IMR-90 (cell line): ENCODE results near the gene TAPT1. TPM values are rescaled to one million over a fixed set of nuclear protein-coding genes. Genes with fewer than 3 reads are reported as not detected.

Source experiments
- ATAC-seq: fragments of 200-7000 bp; cut with Tn5 transposase; 2 replicates; pipeline ENCODE4 v1.9.1; 2020; ENCODE audit warnings: low read depth, mild to moderate bottlenecking, moderate library complexity
- BruUV-seq: library from RNA; stranded (reverse); fragments of 400-500 nt; replicated peaks from 2 replicates; lab custom pipeline; 2021; lab: Mats Ljungman, UMichigan
- CTCF ChIA-PET: fragments of 300-600 bp; formaldehyde crosslinking; extraction: SDS; loops from one replicate; lab custom pipeline; 2021; ENCODE audit warnings: antibody characterized with exemption; lab: Yijun Ruan, JAX
- POLR2A ChIA-PET: fragments of 300-600 bp; sonication (Branson Sonifier 250); formaldehyde crosslinking; loops from one replicate; lab custom pipeline; 2022; ENCODE audit warnings: antibody characterized with exemption; ENCODE audit not compliant: unreplicated experiment; lab: Charles Lee
- DNase-seq: peaks from one replicate; pipeline ENCODE4 v3.0.0; 2013
- H2AFZ ChIP-seq: replicated peaks from 2 replicates; pipeline ENCODE3; 2013; ENCODE audit warnings: low read length, mild to moderate bottlenecking; ENCODE audit not compliant: poor library complexity
- H2AK5ac ChIP-seq: 2 replicates; pipeline ENCODE4 v1.6.1; 2013; ENCODE audit warnings: low read depth, low read length, inconsistent platforms
- H2AK9ac ChIP-seq: replicated peaks from 2 replicates; pipeline ENCODE3; 2013; ENCODE audit warnings: mild to moderate bottlenecking, low read depth, low read length, moderate library complexity; ENCODE audit not compliant: poor library complexity
- H2BK120ac ChIP-seq: 2 replicates; pipeline ENCODE4 v1.6.1; 2013; ENCODE audit warnings: low read depth, low read length, inconsistent platforms
- H2BK15ac ChIP-seq: 3 replicates; pipeline ENCODE4 v1.6.1; 2013; ENCODE audit warnings: low read depth, low read length, inconsistent platforms
- H2BK20ac ChIP-seq: 2 replicates; pipeline ENCODE4 v1.6.1; 2013; ENCODE audit warnings: low read depth, mild to moderate bottlenecking, inconsistent platforms, low read length, moderate library complexity
- H2BK5ac ChIP-seq: 2 replicates; pipeline ENCODE4 v1.6.1; 2013; ENCODE audit warnings: mild to moderate bottlenecking, low read depth, low read length, inconsistent platforms; ENCODE audit not compliant: poor library complexity, severe bottlenecking
- H3K14ac ChIP-seq: replicated peaks from 2 replicates; pipeline ENCODE4 v1.6.1; 2013; ENCODE audit warnings: low read depth, low read length, inconsistent platforms
- H3K18ac ChIP-seq: 2 replicates; pipeline ENCODE4 v1.6.1; 2013; ENCODE audit warnings: low read depth, low read length, control low read depth
- H3K23ac ChIP-seq: 2 replicates; pipeline ENCODE4 v1.6.1; 2013; ENCODE audit warnings: low read depth, low read length, inconsistent platforms
- H3K27ac ChIP-seq: 2 replicates; pipeline ENCODE4 v1.5.1; 2013; ENCODE audit warnings: mild to moderate bottlenecking, control low read depth, low read length; ENCODE audit not compliant: insufficient read depth
- H3K27me3 ChIP-seq: 2 replicates; pipeline ENCODE4 v1.6.1; 2013; ENCODE audit warnings: low read length; ENCODE audit not compliant: control insufficient read depth, insufficient read depth
- H3K36me3 ChIP-seq: 2 replicates; pipeline ENCODE4 v1.6.1; 2013; ENCODE audit warnings: low read length, mixed read lengths; ENCODE audit not compliant: control insufficient read depth, insufficient read depth
- H3K4ac ChIP-seq: 2 replicates; pipeline ENCODE4 v1.6.1; 2013; ENCODE audit warnings: low read depth, low read length, inconsistent platforms
- H3K4me1 ChIP-seq: 2 replicates; pipeline ENCODE4 v1.6.1; 2013; ENCODE audit warnings: low read length, mixed read lengths; ENCODE audit not compliant: control insufficient read depth, insufficient read depth
- H3K4me2 ChIP-seq: 2 replicates; pipeline ENCODE4 v1.6.1; 2013; ENCODE audit warnings: low read depth, mild to moderate bottlenecking, control low read depth, low read length, moderate library complexity
- H3K4me3 ChIP-seq: 2 replicates; pipeline ENCODE4 v1.5.1; 2013; ENCODE audit warnings: low read depth, mild to moderate bottlenecking, control low read depth, low read length, moderate library complexity; ENCODE audit not compliant: insufficient read depth
- H3K56ac ChIP-seq: 2 replicates; pipeline ENCODE4 v1.6.1; 2013; ENCODE audit warnings: low read length, inconsistent platforms; ENCODE audit not compliant: insufficient read depth; ENCODE audit errors: extremely low read depth
- H3K79me1 ChIP-seq, 2 experiments: 2 replicates each; pipeline ENCODE4 v1.6.1; 2013; ENCODE audit warnings: low read length in 2 of 2, inconsistent platforms in 1 of 2, low read depth in 1 of 2
- H3K9ac ChIP-seq: 2 replicates; pipeline ENCODE4 v1.6.1; 2013; ENCODE audit warnings: low read depth, low read length, control low read depth
- H3K9me1 ChIP-seq: 2 replicates; pipeline ENCODE4 v1.6.1; 2013; ENCODE audit warnings: low read length, inconsistent platforms; ENCODE audit not compliant: insufficient read depth
- H3K9me3 ChIP-seq: 2 replicates; pipeline ENCODE4 v1.6.1; 2013; ENCODE audit warnings: low read length; ENCODE audit not compliant: control insufficient read depth, insufficient read depth
- H4K20me1 ChIP-seq: 2 replicates; pipeline ENCODE4 v1.6.1; 2013; ENCODE audit warnings: low read length, inconsistent platforms; ENCODE audit not compliant: insufficient read depth
- H4K5ac ChIP-seq: 2 replicates; pipeline ENCODE4 v1.6.1; 2013; ENCODE audit warnings: mild to moderate bottlenecking, low read depth, low read length, control low read depth
- H4K8ac ChIP-seq, 2 experiments: 2 replicates each; pipeline ENCODE4 v1.6.1; 2013; ENCODE audit warnings: low read depth in 2 of 2, low read length in 2 of 2, control low read depth in 1 of 2, inconsistent platforms in 1 of 2
- H4K91ac ChIP-seq: 2 replicates; pipeline ENCODE4 v1.6.1; 2013; ENCODE audit warnings: low read depth, low read length, inconsistent platforms; ENCODE audit not compliant: insufficient read depth
- CHD1 ChIP-seq: IDR thresholded peaks from 2 replicates; pipeline ENCODE4 v1.6.1; 2012; ENCODE audit warnings: low read depth, low read length, improper control_type of control experiment
- WGBS, 2 experiments: methylation state at CpG; one replicate each; pipeline versions ENCODE4 v1.1.5 to v1.1.7; 2013; ENCODE audit warnings: missing lambda C conversion rate in 2 of 2; ENCODE audit not compliant: insufficient read length in 1 of 2; ENCODE audit errors: extremely low coverage in 2 of 2; 5-methylcytosine and 5-hydroxymethylcytosine counted together
- dilution Hi-C: fragments of 300-500 bp; cut with HindIII; formaldehyde crosslinking; loops from one replicate; pipeline ENCODE4 v1.14.3; 2018; ENCODE audit warnings: low sequenced_read_pairs; ENCODE audit not compliant: unreplicated experiment
- in situ Hi-C: fragments of 300-500 bp; cut with MboI; formaldehyde crosslinking; loops from 3 replicates; pipeline ENCODE4 v1.14.3; 2019; ENCODE audit warnings: low sequenced_read_pairs, inconsistent platforms, mixed read lengths
- intact Hi-C: fragments of 100-400 bp; cut with micrococcal nuclease; formaldehyde crosslinking; loops from 2 replicates; pipeline ENCODE4 v1.10.0; 2022
- polyA plus RNA-seq, 3 experiments: library from polyadenylated mRNA; depleted of rRNA; stranded (reverse); fragments of >200 nt; gene quantifications; 2 replicates each; pipeline ENCODE4 v1.2.3, GENCODE V29; 2012; ENCODE audit warnings: low replicate concordance in 1 of 3
- total RNA-seq: library from RNA; depleted of rRNA; stranded (reverse); fragments of >200 nt; gene quantifications from 2 replicates; pipeline ENCODE4 v1.2.3, GENCODE V29; 2012
- TF ChIP-seq, protein P1 (sequence below): fragments of 150-350 bp; IDR thresholded peaks from 2 replicates; pipeline ENCODE4 v1.6.1; 2017; ENCODE audit warnings: mild to moderate bottlenecking, antibody characterized with exemption, low read length, low read depth

TAPT1 gene
- total and polyA plus RNA-seq, 2 of the 4 experiments (the other 2 are of a cell fraction), result 5.6 to 12.2 TPM

DNA sequence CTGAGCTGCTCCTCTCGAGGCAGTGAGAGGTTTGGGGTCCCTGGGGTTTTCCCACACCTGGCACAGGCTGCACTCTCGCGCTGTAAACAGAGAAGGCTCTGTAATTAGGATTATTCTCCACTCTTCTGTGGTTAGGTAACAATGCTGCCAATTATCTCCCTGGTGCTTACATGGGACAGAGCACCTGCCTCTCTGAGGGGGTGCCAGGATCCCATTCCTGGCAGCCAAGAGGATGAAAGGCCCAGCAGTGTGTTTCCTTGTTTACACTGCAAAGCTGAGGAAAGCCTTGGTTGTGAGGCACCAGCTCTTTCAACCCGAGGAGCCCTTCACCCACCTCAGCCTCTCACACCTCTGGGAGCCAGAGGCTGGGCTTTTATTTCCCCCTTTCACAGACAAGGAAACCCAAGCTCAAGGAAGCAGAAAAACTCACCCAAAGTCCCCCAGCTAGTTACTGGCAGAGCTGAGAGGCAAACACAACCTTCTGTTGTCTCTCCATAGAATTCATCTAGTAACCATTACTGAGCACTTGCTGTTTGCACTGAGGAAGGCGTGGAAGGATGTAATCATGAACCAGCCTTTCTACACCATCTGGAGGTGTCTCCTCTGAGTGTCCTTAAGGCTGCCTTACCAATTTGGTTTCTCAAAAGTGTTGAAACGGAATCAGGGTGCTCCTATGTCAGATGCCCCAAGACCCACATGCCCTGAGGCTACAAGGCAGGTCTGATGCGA lies 102.8 kb downstream of the TAPT1 start:
- H3K4me3 ChIP-seq, result no peak overlapping the region
- H3K4ac ChIP-seq, result no peak overlapping the region
- dilution Hi-C loops, result no loop called here
- no peaks in the 10 kb centered on the region for H3K36me3 ChIP-seq
- peaks cover 41% of the 10 kb centered on the region for H3K27me3 ChIP-seq
- in situ Hi-C loops, result no loop called here
- H3K18ac ChIP-seq, result no peak overlapping the region
- no peaks in the 10 kb centered on the region for H3K79me1 ChIP-seq
- no peaks in the 10 kb centered on the region for H3K4me1 ChIP-seq
- H4K91ac ChIP-seq, result no peak overlapping the region
- no peak overlapping the region for H2AK5ac ChIP-seq
- H2AK9ac ChIP-seq, result no peak overlapping the region
- no TSS peak for BruUV-seq
- no peak for ATAC-seq
- ChIA-PET POLR2A (no interaction called here), CTCF (no interaction called here)
- H2AFZ ChIP-seq, result no peak overlapping the region
- no peak overlapping the region for H2BK5ac ChIP-seq
- no peak overlapping the region for H2BK15ac ChIP-seq
- H3K9ac ChIP-seq, result no peak overlapping the region
- WGBS, 2 experiments, result 52% methylated on average over 2 of the region's 7 CpGs; no CpG with 5 or more reads in 1 of the 2 experiments
- no peaks in the 10 kb centered on the region for H4K20me1 ChIP-seq
- H4K5ac ChIP-seq, result no peak overlapping the region
- no peak overlapping the region for H3K14ac ChIP-seq
- H3K9me1 ChIP-seq, result no peaks in the 10 kb centered on the region
- H3K27ac ChIP-seq, result no peak overlapping the region
- no peaks in the 10 kb centered on the region for H3K9me3 ChIP-seq
- intact Hi-C loops, result no loop called here
- DNase-seq, result no peak
- H3K4me2 ChIP-seq, result no peak overlapping the region
- H2BK20ac ChIP-seq, result no peak overlapping the region
- H2BK120ac ChIP-seq, result no peak overlapping the region
- no peak overlapping the region for H3K56ac ChIP-seq
- TF ChIP-seq, protein P1, sequence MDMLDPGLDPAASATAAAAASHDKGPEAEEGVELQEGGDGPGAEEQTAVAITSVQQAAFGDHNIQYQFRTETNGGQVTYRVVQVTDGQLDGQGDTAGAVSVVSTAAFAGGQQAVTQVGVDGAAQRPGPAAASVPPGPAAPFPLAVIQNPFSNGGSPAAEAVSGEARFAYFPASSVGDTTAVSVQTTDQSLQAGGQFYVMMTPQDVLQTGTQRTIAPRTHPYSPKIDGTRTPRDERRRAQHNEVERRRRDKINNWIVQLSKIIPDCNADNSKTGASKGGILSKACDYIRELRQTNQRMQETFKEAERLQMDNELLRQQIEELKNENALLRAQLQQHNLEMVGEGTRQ, result no peak
- no peak for TF ChIP-seq CHD1
- no peak overlapping the region for H3K23ac ChIP-seq
- H4K8ac ChIP-seq, result no peak overlapping the region
